C4-2B (cell line): Measurements from ENCODE around the gene VPS13D.

ENCODE experiments used
- CTCF ChIP-seq: fragments of 450-650 bp; conservative IDR thresholded peaks from 2 replicates; pipeline ENCODE4 v1.5.1; 2017; ENCODE audit warnings: mild to moderate bottlenecking
- ZFX ChIP-seq: fragments of 450-650 bp; IDR thresholded peaks from 2 replicates; pipeline ENCODE4 v1.6.1; 2017

- TF ChIP-seq CTCF, result no peak
- no peak for TF ChIP-seq ZFX
Observed at GRCh38 chr1:12469493-12469892, 239.7 kb downstream of the VPS13D start.
